HEK293T (cell line): ENCODE measurements around the gene MUC4.

Source experiments
- BHLHE40 ChIP-seq: fragments of 450-650 bp; IDR thresholded peaks from 2 replicates; pipeline ENCODE4 v1.6.1; 2016; ENCODE audit warnings: mild to moderate bottlenecking, moderate library complexity, borderline replicate concordance
- CTBP1 ChIP-seq: fragments of 450-650 bp; IDR thresholded peaks from 2 replicates; pipeline ENCODE4 v1.6.1; 2016; ENCODE audit warnings: borderline replicate concordance
- ELF4 ChIP-seq: fragments of 450-650 bp; IDR thresholded peaks from 2 replicates; pipeline ENCODE4 v1.6.1; 2017; ENCODE audit warnings: antibody characterized with exemption
- FOXK2 ChIP-seq: fragments of 450-650 bp; IDR thresholded peaks from 2 replicates; pipeline ENCODE4 v1.6.1; 2016; ENCODE audit warnings: mild to moderate bottlenecking
- FOXM1 ChIP-seq: fragments of 450-650 bp; IDR thresholded peaks from 2 replicates; pipeline ENCODE4 v1.6.1; 2017; ENCODE audit warnings: mild to moderate bottlenecking, borderline replicate concordance
- HDGF ChIP-seq: fragments of 450-650 bp; IDR thresholded peaks from 2 replicates; pipeline ENCODE4 v1.6.1; 2017; ENCODE audit warnings: antibody characterized with exemption, borderline replicate concordance
- NFRKB ChIP-seq: fragments of 450-650 bp; IDR thresholded peaks from 2 replicates; pipeline ENCODE4 v1.6.1; 2016; ENCODE audit warnings: mild to moderate bottlenecking, moderate library complexity
- SP1 ChIP-seq: fragments of 450-650 bp; IDR thresholded peaks from 2 replicates; pipeline ENCODE4 v1.6.1; 2017

DNA sequence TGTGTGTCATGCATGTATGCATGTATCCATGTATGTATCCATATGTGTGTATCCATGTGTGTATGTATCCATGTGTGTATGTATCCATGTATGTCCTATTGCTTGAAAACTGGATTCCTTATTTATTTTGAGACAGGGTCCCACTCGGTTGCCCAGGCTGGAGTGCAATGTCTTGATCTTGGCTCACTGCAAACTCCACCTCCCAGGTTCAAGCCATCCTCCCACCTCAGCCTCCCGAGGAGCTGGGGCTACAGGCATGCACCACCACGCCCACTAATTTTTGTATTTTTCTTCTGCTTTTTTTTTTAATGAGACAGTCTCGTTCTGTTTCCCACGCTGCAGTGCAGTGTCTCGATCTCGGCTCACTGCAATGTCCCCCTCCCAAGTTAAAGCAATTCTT lies 56.8 kb downstream of the MUC4 start:
- TF ChIP-seq ELF4, result no peak
- TF ChIP-seq FOXK2, result no peak
- no peak for TF ChIP-seq SP1
- TF ChIP-seq HDGF, result no peak
- TF ChIP-seq BHLHE40, result no peak
- TF ChIP-seq FOXM1, result no peak
- TF ChIP-seq NFRKB, result no peak
- no peak for TF ChIP-seq CTBP1
